Skeletal muscle tissue (tissue), 4 donors: Measurements from ENCODE around the gene GNMT. TPM values are rescaled to one million over a fixed set of nuclear protein-coding genes. Genes with fewer than 3 reads are reported as not detected.

Source experiments
- H3K27ac ChIP-seq: one replicate; pipeline ENCODE4 v1.7.0; 2013; ENCODE audit warnings: mild to moderate bottlenecking, low read depth, low read length, inconsistent platforms
- H3K27me3 ChIP-seq, 3 donors: one replicate each; pipeline ENCODE4 v1.7.0; 2013; ENCODE audit warnings: low read length in 3 of 3; ENCODE audit not compliant: control insufficient read depth in 3 of 3, insufficient read depth in 3 of 3
- H3K36me3 ChIP-seq, 3 donors: one replicate each; pipeline ENCODE4 v1.7.0; 2013; ENCODE audit warnings: low read length in 3 of 3; ENCODE audit not compliant: control insufficient read depth in 3 of 3, insufficient read depth in 3 of 3
- H3K4me1 ChIP-seq, 3 donors: one replicate each; pipeline ENCODE4 v1.7.0; 2013; ENCODE audit warnings: low read length in 3 of 3, mild to moderate bottlenecking in 3 of 3; ENCODE audit not compliant: control insufficient read depth in 3 of 3, insufficient read depth in 3 of 3
- H3K4me3 ChIP-seq, 3 donors: one replicate each; pipeline ENCODE4 v1.7.0; 2013; ENCODE audit warnings: low read length in 3 of 3
- H3K9ac ChIP-seq, 3 donors: one replicate each; pipeline ENCODE4 v1.7.0; 2013; ENCODE audit warnings: low read length in 3 of 3, mild to moderate bottlenecking in 3 of 3, moderate library complexity in 2 of 3, low read depth in 1 of 3
- H3K9me3 ChIP-seq, 3 donors: one replicate each; pipeline ENCODE4 v1.7.0; 2013; ENCODE audit warnings: low read length in 3 of 3; ENCODE audit not compliant: control insufficient read depth in 3 of 3
- total RNA-seq: library from RNA; depleted of rRNA; stranded (reverse); fragments of >200 nt; gene quantifications from one replicate; pipeline ENCODE4 v1.2.3, GENCODE V29; 2014
- donor health status: Osteomylitis.

Gene GNMT
- total RNA-seq, 1 donor from 2014 or later = not detected

GRCh38 chr6:42962502-42963178 lies 2.1 kb downstream of the GNMT start:
- H3K36me3 ChIP-seq = peaks cover 29 to 50% (median 48%) of the 10 kb centered on the region in 3 donors
- H3K27ac ChIP-seq = no peak overlapping the region
- H3K4me1 ChIP-seq = peaks cover 14 to 17% (median 15%) of the 10 kb centered on the region in 3 donors
- no peak overlapping the region for H3K4me3 ChIP-seq
- no peaks in the 10 kb centered on the region for H3K27me3 ChIP-seq
- H3K9ac ChIP-seq = no peak overlapping the region
- no peaks in the 10 kb centered on the region for H3K9me3 ChIP-seq

DNA sequence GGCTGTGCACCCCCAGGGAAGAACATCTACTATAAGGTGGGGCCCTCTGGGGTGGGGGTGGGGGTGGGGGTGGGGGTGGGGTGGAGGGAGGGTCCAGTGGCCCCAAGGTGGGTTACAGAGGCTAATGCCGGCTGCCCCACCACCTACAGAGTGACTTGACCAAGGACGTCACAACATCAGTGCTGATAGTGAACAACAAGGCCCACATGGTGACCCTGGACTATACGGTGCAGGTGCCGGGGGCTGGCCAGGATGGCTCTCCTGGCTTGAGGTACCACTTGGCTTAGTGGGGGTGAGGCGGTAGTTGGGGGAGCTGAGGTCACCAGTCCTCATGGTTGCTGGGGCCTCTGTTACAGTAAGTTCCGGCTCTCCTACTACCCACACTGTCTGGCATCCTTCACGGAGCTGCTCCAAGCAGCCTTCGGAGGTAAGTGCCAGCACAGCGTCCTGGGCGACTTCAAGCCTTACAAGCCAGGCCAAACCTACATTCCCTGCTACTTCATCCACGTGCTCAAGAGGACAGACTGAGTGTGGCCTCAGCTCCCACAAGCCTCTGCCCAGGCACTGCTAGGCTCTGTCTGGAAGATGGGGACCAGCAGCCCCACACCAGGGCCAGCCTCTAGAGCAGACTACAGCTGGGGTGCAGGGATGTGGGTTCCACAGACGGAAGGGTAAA lies 2.8 kb downstream of the GNMT start:
- peaks cover 29 to 51% (median 49%) of the 10 kb centered on the region in 3 donors for H3K36me3 ChIP-seq

DNA sequence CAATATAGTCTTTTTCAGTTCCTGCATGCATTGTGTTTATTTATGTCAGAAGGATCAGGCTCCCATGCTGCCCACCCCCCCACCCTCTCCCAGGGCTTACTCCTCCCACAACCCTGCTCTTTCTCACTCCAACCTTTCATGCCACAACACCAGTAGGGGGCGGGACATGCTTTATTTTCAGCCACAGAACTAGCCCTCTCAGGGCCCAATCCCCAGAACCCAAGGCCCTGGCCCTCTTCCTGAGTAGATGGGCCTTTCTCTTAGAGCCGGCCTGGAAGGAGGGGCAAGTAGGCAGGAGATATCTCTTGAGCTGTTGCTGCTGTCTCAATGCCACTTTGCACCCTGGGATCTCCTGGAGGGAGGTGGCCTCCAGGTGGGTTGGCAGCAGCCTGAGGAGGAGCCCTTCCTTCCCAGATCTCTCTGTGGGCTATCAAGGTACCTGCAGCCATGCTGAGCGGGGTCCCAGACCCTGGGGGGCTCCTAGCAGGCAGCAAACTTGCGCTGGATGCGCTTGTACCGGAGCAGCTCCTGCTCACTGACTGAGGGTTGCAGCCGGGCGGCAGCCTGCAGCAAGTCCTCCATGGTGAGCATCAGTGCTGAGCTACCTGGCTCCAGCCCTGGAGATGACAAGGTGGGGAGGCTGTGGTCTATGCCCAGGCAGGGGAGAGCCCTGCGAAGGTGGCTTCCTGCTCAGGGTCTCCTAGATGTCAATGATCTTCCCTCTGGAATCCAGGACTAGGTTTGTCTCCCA lies 3.5 kb downstream of the GNMT start:
- Histone ChIP-seq H3K4me1 (peaks cover 14 to 17% (median 15%) of the 10 kb centered on the region in 3 donors), H3K27ac (no peak overlapping the region), H3K9ac (no peak overlapping the region), H3K27me3 (no peaks in the 10 kb centered on the region), H3K4me3 (no peak overlapping the region), H3K9me3 (no peaks in the 10 kb centered on the region), H3K36me3 (peaks cover 32 to 58% (median 57%) of the 10 kb centered on the region in 3 donors)

More for the DNA sequence above, 2.8 kb downstream of the GNMT start:
- Histone ChIP-seq H3K9ac (no peak overlapping the region), H3K4me1 (peaks cover 14 to 17% (median 15%) of the 10 kb centered on the region in 3 donors), H3K27ac (no peak overlapping the region), H3K4me3 (no peak overlapping the region), H3K27me3 (no peaks in the 10 kb centered on the region), H3K9me3 (no peaks in the 10 kb centered on the region)

DNA sequence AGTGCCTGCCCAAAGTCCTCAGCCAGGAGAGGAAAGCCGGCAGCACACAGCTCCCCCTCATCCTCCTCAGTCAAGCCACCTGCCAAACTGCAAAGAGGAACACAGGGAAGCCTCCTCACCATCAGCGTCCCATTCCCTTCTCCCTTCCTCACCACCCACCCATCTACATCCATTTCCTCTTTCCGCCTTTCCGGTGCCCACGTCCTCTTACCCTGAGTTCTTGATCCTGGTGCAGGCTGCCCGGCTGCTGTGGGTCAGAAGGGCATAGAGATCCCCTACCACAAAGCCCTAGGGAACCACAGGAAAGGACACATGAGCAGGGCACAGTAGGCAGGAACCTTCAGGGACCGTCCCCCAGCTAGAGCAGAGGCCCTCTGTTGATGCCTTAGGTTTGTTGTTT lies 6.0 kb downstream of the GNMT start:
- Histone ChIP-seq H3K36me3 (peaks cover 36 to 67% (median 66%) of the 10 kb centered on the region in 3 donors), H3K9me3 (no peaks in the 10 kb centered on the region), H3K4me3 (no peak overlapping the region), H3K4me1 (peaks cover 0 to 6% (median 4%) of the 10 kb centered on the region in 3 donors), H3K9ac (no peak overlapping the region), H3K27ac (no peak overlapping the region), H3K27me3 (no peaks in the 10 kb centered on the region)

- H3K9ac ChIP-seq = no peak overlapping the region
- no peaks in the 10 kb centered on the region for H3K27me3 ChIP-seq
- peaks cover 36 to 64% (median 62%) of the 10 kb centered on the region in 3 donors for H3K36me3 ChIP-seq
- no peak overlapping the region for H3K27ac ChIP-seq
- H3K4me3 ChIP-seq = no peak overlapping the region
- no peaks in the 10 kb centered on the region for H3K9me3 ChIP-seq
- H3K4me1 ChIP-seq = peaks cover 0 to 11% (median 4%) of the 10 kb centered on the region in 3 donors
These were observed 6.7 kb downstream of the GNMT start for GRCh38 chr6:42967228-42967627.

GRCh38 chr6:42968126-42968701 lies 7.7 kb downstream of the GNMT start:
- no peaks in the 10 kb centered on the region for H3K27me3 ChIP-seq
- H3K4me1 ChIP-seq = peaks cover 0 to 11% (median 4%) of the 10 kb centered on the region in 3 donors
- H3K27ac ChIP-seq = no peak overlapping the region
- H3K9me3 ChIP-seq = no peaks in the 10 kb centered on the region
- H3K9ac ChIP-seq = no peak overlapping the region
- no peak overlapping the region for H3K4me3 ChIP-seq
- peaks cover 32 to 56% (median 55%) of the 10 kb centered on the region in 3 donors for H3K36me3 ChIP-seq

GRCh38 chr6:42968783-42969182 lies 8.2 kb downstream of the GNMT start:
- Histone ChIP-seq H3K4me1 (peaks cover 0 to 11% (median 4%) of the 10 kb centered on the region in 3 donors), H3K36me3 (peaks cover 29 to 55% (median 53%) of the 10 kb centered on the region in 3 donors), H3K9ac (no peak overlapping the region), H3K4me3 (no peak overlapping the region), H3K9me3 (no peaks in the 10 kb centered on the region), H3K27me3 (no peaks in the 10 kb centered on the region), H3K27ac (no peak overlapping the region)

GRCh38 chr6:42969431-42969830 lies 8.9 kb downstream of the GNMT start:
- Histone ChIP-seq H3K9me3 (no peaks in the 10 kb centered on the region), H3K9ac (no peak overlapping the region), H3K4me3 (no peak overlapping the region), H3K27me3 (no peaks in the 10 kb centered on the region), H3K36me3 (peaks cover 24 to 51% (median 49%) of the 10 kb centered on the region in 3 donors), H3K27ac (no peak overlapping the region), H3K4me1 (peaks cover 0 to 11% (median 4%) of the 10 kb centered on the region in 3 donors)

- H3K27me3 ChIP-seq = no peaks in the 10 kb centered on the region
- H3K9me3 ChIP-seq = no peaks in the 10 kb centered on the region
- H3K9ac ChIP-seq = no peak overlapping the region
- no peak overlapping the region for H3K4me3 ChIP-seq
- H3K36me3 ChIP-seq = peaks cover 21 to 49% (median 44%) of the 10 kb centered on the region in 3 donors
- H3K4me1 ChIP-seq = peaks cover 0 to 11% (median 4%) of the 10 kb centered on the region in 3 donors
- H3K27ac ChIP-seq = no peak overlapping the region
These were observed 9.4 kb downstream of the GNMT start for GRCh38 chr6:42969934-42970333.
